Measurements from ENCODE around the gene CALM1. TPM values are rescaled to one million over a fixed set of nuclear protein-coding genes. Genes with fewer than 3 reads are reported as not detected.
A peak's percentile ranks its signal among the peaks of the same experiment; 100 is the strongest.

Gene CALM1
- total RNA-seq, 6 experiments from 2014 or later, result 143 to 207 (median 161) TPM

- peaks cover 0 to 3% (median under 1%) of the 10 kb centered on the region in 4 donors for H3K4me1 ChIP-seq
- WGBS (ENCODE audit: insufficient coverage, low coverage, low lambda C conversion rate, missing lambda C conversion rate), result 58% methylated on average over 4 of the region's 4 CpGs
- DNase-seq (no peak), ATAC-seq (no peak)
- no peaks in the 10 kb centered on the region for H3K9me3 ChIP-seq
- intact Hi-C loops (cut with DNase I), result no loop called here
- TF ChIP-seq CTCF (IDR thresholded peaks at IDR 0.05) (no peak), POLR2A (IDR thresholded peaks at IDR 0.05) (no peak)
- no peak overlapping the region for H3K4me3 ChIP-seq
- no peaks in the 10 kb centered on the region for H3K36me3 ChIP-seq
- no peaks in the 10 kb centered on the region for H3K27me3 ChIP-seq
- H3K27ac ChIP-seq, result no peak overlapping the region
These were observed 20.9 kb upstream of the CALM1 start for GRCh38 chr14:90375934-90376333.

- ATAC-seq (no peak), DNase-seq (no peak)
- no peak overlapping the region for H3K27ac ChIP-seq
- WGBS (ENCODE audit: insufficient coverage, low coverage, low lambda C conversion rate, missing lambda C conversion rate), result 93% methylated on average over 6 of the region's 6 CpGs
- H3K4me3 ChIP-seq, result no peak overlapping the region
- TF ChIP-seq POLR2A (IDR thresholded peaks at IDR 0.05), result no peak
- TF ChIP-seq CTCF (IDR thresholded peaks at IDR 0.05), result no peak
- peaks cover 0 to 12% (median 7%) of the 10 kb centered on the region in 4 donors for H3K4me1 ChIP-seq
- intact Hi-C loops (cut with DNase I), result no loop called here
- no peaks in the 10 kb centered on the region for H3K36me3 ChIP-seq
- no peaks in the 10 kb centered on the region for H3K27me3 ChIP-seq
- H3K9me3 ChIP-seq, result no peaks in the 10 kb centered on the region
These were observed 18.6 kb upstream of the CALM1 start for GRCh38 chr14:90378249-90378648.

DNA sequence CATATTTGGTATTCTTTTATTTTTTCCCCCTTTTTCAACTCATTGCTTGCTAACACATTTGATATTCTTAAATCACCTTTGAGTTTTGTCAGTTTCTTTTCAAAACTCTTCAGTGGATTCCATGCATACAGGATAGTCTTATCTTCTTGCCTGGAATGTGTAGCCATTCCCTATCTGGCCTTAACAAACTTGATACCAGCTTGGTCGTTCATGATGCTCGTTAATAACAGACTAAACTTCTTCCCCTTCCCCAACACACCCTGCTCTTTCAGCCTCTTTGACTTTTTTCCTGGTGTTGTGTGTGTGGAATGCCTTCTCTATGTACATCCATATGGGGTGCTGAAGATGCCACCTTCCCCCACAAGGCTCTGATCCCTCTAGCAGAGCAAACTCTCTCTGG, 17.7 kb upstream of the CALM1 start:
- ATAC-seq, result no peak

DNA sequence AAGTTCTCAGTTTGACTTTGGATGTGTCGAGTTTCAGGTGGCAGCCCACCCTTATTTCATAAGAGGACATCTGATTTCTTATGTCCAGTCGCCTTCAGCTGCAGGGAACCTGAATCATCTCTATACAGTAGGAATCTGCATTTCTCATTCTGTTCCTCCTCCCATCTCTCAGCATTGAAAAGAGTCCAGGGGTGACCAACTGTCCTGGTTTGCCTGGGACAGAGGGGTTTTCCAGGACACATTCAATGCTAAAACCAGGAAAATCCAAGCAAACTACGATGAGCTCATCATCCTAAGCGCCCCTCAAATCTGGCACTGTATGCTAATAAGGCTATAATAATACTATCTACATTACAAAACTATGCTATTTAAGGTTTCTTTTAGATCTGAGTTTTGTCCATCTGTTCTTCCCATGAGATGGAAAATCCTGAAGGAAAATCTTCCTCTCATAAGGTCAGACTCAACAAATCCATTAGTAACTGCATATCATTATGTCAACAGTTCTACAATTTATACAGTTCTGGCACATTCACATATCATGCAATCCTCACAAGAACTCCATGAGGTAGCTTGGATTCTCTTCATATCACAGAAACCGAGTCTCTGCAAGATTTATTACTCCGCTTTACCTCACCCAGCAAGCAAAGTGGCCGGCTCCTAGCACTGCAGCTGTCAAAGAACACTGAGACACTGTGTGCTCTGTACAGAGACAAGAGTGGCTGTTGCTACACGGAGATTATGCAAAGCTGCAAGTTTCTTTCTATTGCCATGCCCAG, 15.6 kb upstream of the CALM1 start:
- intact Hi-C loops (cut with DNase I), result no loop called here
- Histone ChIP-seq H3K9me3 (no peaks in the 10 kb centered on the region), H3K27me3 (no peaks in the 10 kb centered on the region), H3K4me3 (no peak overlapping the region), H3K4me1 (peaks cover 0 to 19% (median 10%) of the 10 kb centered on the region in 4 donors), H3K36me3 (no peaks in the 10 kb centered on the region), H3K27ac (peak overlapping the region in 2 of 3 donors; percentile 99 to 100)
- no peak for DNase-seq
- TF ChIP-seq POLR2A (IDR thresholded peaks at IDR 0.05) (no peak), CTCF (IDR thresholded peaks at IDR 0.05) (no peak)
- no peak for ATAC-seq
- 56% methylated on average over 7 of the region's 8 CpGs for WGBS (ENCODE audit: insufficient coverage, low coverage, low lambda C conversion rate, missing lambda C conversion rate)

More for the DNA sequence above, 17.7 kb upstream of the CALM1 start:
- DNase-seq, result no peak
- Histone ChIP-seq H3K9me3 (no peaks in the 10 kb centered on the region), H3K27ac (no peak overlapping the region), H3K36me3 (no peaks in the 10 kb centered on the region), H3K4me1 (peaks cover 0 to 13% (median 7%) of the 10 kb centered on the region in 4 donors), H3K27me3 (no peaks in the 10 kb centered on the region), H3K4me3 (no peak overlapping the region)
- WGBS (ENCODE audit: insufficient coverage, low coverage, low lambda C conversion rate, missing lambda C conversion rate), result 65% methylated on average over 2 of the region's 2 CpGs
- no peak for TF ChIP-seq CTCF (IDR thresholded peaks at IDR 0.05)
- no peak for TF ChIP-seq POLR2A (IDR thresholded peaks at IDR 0.05)
- intact Hi-C loops (cut with DNase I), result no loop called here
